HEK293T (cell line): ENCODE results near the gene CIB2.

Source experiments
- CTCF ChIA-PET: fragments of 350-600 bp; formaldehyde crosslinking; extraction: SDS; loops from one replicate; lab custom pipeline; 2021; ENCODE audit warnings: antibody characterized with exemption, inconsistent platforms; lab: Yijun Ruan, JAX
- POLR2A ChIA-PET: fragments of 350-600 bp; formaldehyde crosslinking; extraction: SDS; loops from one replicate; lab custom pipeline; 2020; ENCODE audit warnings: antibody characterized with exemption, inconsistent platforms; lab: Yijun Ruan, JAX
- DNase-seq: peaks from one replicate; pipeline ENCODE4 v3.0.0; 2012; ENCODE audit warnings: mixed read lengths; ENCODE audit errors: extremely low spot score
- ARNT ChIP-seq: fragments of 450-650 bp; IDR thresholded peaks from 2 replicates; pipeline ENCODE4 v1.6.1; 2017; ENCODE audit warnings: mild to moderate bottlenecking
- BHLHE40 ChIP-seq: fragments of 450-650 bp; IDR thresholded peaks from 2 replicates; pipeline ENCODE4 v1.6.1; 2016; ENCODE audit warnings: mild to moderate bottlenecking, moderate library complexity, borderline replicate concordance
- CTBP1 ChIP-seq: fragments of 450-650 bp; IDR thresholded peaks from 2 replicates; pipeline ENCODE4 v1.6.1; 2016; ENCODE audit warnings: borderline replicate concordance
- ELF4 ChIP-seq: fragments of 450-650 bp; IDR thresholded peaks from 2 replicates; pipeline ENCODE4 v1.6.1; 2017; ENCODE audit warnings: antibody characterized with exemption
- FOXA1 ChIP-seq: fragments of 450-650 bp; IDR thresholded peaks from 2 replicates; pipeline ENCODE4 v1.6.1; 2016; ENCODE audit warnings: mild to moderate bottlenecking
- FOXK2 ChIP-seq: fragments of 450-650 bp; IDR thresholded peaks from 2 replicates; pipeline ENCODE4 v1.6.1; 2016; ENCODE audit warnings: mild to moderate bottlenecking
- FOXM1 ChIP-seq: fragments of 450-650 bp; IDR thresholded peaks from 2 replicates; pipeline ENCODE4 v1.6.1; 2017; ENCODE audit warnings: mild to moderate bottlenecking, borderline replicate concordance
- HDGF ChIP-seq: fragments of 450-650 bp; IDR thresholded peaks from 2 replicates; pipeline ENCODE4 v1.6.1; 2017; ENCODE audit warnings: antibody characterized with exemption, borderline replicate concordance
- L3MBTL2 ChIP-seq: fragments of 450-650 bp; conservative IDR thresholded peaks from 2 replicates; pipeline ENCODE4 v1.6.1; 2016; ENCODE audit warnings: mild to moderate bottlenecking
- LEF1 ChIP-seq: fragments of 450-650 bp; IDR thresholded peaks from 2 replicates; pipeline ENCODE4 v1.6.1; 2017; ENCODE audit warnings: mild to moderate bottlenecking, borderline replicate concordance
- NFRKB ChIP-seq: fragments of 450-650 bp; IDR thresholded peaks from 2 replicates; pipeline ENCODE4 v1.6.1; 2016; ENCODE audit warnings: mild to moderate bottlenecking, moderate library complexity
- SP1 ChIP-seq: fragments of 450-650 bp; IDR thresholded peaks from 2 replicates; pipeline ENCODE4 v1.6.1; 2017
- SUZ12 ChIP-seq: fragments of 450-650 bp; IDR thresholded peaks from 2 replicates; pipeline ENCODE4 v1.6.1; 2016; ENCODE audit warnings: mild to moderate bottlenecking
- TARDBP ChIP-seq: fragments of 450-650 bp; IDR thresholded peaks from 2 replicates; pipeline ENCODE4 v1.6.1; 2016
- ZNF384 ChIP-seq: fragments of 450-650 bp; IDR thresholded peaks from 2 replicates; pipeline ENCODE4 v1.6.1; 2016
- TF ChIP-seq, protein P1 (sequence below): fragments of 450-650 bp; IDR thresholded peaks from 2 replicates; pipeline ENCODE4 v1.6.1; 2016

The CIB2 gene

GRCh38 chr15:78105476-78106241 lies 25.6 kb downstream of the CIB2 start:
- ChIA-PET POLR2A (no interaction called here), CTCF (interaction anchor here (3.9 kb wide), 1 partner anchor 106 kb away, joined by 42 read pairs; no protein-coding TSS in a partner anchor)
- no peak for TF ChIP-seq FOXA1
- no peak for TF ChIP-seq CTBP1
- TF ChIP-seq FOXK2: no peak
- no peak for TF ChIP-seq TARDBP
- TF ChIP-seq, protein P1, sequence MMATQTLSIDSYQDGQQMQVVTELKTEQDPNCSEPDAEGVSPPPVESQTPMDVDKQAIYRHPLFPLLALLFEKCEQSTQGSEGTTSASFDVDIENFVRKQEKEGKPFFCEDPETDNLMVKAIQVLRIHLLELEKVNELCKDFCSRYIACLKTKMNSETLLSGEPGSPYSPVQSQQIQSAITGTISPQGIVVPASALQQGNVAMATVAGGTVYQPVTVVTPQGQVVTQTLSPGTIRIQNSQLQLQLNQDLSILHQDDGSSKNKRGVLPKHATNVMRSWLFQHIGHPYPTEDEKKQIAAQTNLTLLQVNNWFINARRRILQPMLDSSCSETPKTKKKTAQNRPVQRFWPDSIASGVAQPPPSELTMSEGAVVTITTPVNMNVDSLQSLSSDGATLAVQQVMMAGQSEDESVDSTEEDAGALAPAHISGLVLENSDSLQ: no peak
- no peak for TF ChIP-seq L3MBTL2
- TF ChIP-seq ZNF384: no peak
- TF ChIP-seq ELF4: no peak
- TF ChIP-seq ARNT: no peak
- TF ChIP-seq NFRKB: no peak
- no peak for TF ChIP-seq HDGF
- no peak for TF ChIP-seq BHLHE40
- no peak for TF ChIP-seq FOXM1
- TF ChIP-seq SUZ12: no peak
- no peak for TF ChIP-seq SP1
- no peak for TF ChIP-seq LEF1

DNA sequence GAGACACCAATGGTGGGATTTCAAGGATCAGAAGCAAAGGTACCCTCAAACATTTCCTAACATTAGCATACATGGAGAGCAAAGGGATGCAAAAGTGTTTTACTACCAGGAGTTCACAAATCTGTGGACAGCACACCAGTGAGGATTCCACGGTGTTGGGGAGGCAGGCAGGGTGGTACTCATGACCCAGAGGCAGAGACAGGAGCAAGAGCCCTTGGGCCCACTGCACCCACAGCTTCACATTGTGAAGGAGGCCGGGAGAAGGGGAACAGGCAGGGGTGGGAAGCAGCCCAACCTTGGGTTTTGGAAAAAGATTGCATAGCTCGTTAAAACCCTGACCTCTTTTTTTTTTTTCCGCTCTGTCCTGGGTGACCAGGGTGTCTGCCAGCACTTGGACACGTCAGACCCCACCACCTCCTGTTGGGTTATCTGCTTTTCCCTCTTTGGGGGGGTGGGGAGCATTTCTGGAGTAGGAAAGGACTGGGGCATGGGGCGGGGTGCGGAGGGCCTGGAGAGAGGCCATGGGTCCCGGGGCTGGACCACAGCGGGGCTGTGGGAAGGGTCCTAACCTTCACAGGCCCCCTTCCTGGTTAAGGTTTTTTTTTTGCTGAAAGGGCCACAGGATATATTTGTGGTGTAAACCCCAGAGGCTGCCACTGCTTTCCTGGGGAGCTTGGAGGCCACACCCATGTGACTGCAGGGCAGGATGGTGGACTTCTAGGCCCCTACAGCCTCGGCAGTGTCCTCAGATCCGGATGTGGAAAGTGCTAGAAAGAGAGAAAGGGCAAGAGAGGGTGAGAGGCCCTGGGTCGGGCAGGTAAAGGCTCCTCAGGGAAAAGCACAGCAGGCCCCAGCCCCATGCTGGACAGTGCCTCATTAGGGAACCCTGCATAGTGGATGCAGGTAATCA lies 26.4 kb downstream of the CIB2 start:
- no peak for DNase-seq
- ChIA-PET CTCF (interaction anchor here (0.5 kb wide), 1 partner anchor 76 kb away, joined by 4 read pairs; no protein-coding TSS in a partner anchor), POLR2A (no interaction called here)
- TF ChIP-seq BHLHE40: no peak
- TF ChIP-seq TARDBP: no peak

More at GRCh38 chr15:78105476-78106241, 25.6 kb downstream of the CIB2 start:
- no peak for DNase-seq

DNA sequence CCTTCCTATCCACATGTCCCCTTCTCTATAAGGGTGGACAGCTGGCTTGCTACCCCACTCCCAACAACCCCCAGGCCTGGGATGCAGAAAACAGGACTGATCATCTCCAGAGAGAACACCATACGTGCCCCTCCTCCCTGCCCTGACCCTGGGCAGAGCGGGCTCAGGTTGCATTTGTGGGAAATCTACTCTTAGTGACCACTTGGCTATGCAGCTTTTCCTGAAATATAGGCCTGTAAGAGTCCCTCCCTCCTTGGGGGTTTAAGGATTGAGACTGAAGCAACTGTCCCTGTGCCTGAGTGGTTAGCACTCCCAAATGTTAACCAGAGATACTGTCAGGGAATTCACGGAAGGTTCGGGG lies 27.1 kb downstream of the CIB2 start:
- TF ChIP-seq SP1: no peak
- TF ChIP-seq BHLHE40: no peak
- no peak for TF ChIP-seq ELF4
- TF ChIP-seq L3MBTL2: no peak
- TF ChIP-seq NFRKB: no peak
- TF ChIP-seq ZNF384: no peak
- TF ChIP-seq FOXM1: no peak
- TF ChIP-seq HDGF: no peak
- no peak for TF ChIP-seq ARNT
- no peak for TF ChIP-seq LEF1
- TF ChIP-seq FOXK2: no peak
- no peak for TF ChIP-seq FOXA1
- TF ChIP-seq CTBP1: no peak
- TF ChIP-seq, protein P1: no peak
- ChIA-PET CTCF (interaction anchor here (0.5 to 1.1 kb wide), 2 partner anchors 22 to 77 kb away, joined by 4 read pairs; no protein-coding TSS in a partner anchor), POLR2A (no interaction called here)
- DNase-seq: no peak

GRCh38 chr15:78103406-78104118 lies 27.7 kb downstream of the CIB2 start:
- CTCF ChIA-PET: interaction anchor here (0.6 to 1.1 kb wide), 2 partner anchors 22 to 92 kb away, joined by 3 to 4 read pairs; no protein-coding TSS in a partner anchor
- no peak for DNase-seq
- TF ChIP-seq, protein P1: no peak
- TF ChIP-seq TARDBP: no peak
- no peak for TF ChIP-seq FOXM1
- no peak for TF ChIP-seq FOXK2
- TF ChIP-seq NFRKB: no peak
- TF ChIP-seq SUZ12: no peak
- TF ChIP-seq CTBP1: no peak
- no peak for TF ChIP-seq SP1
- TF ChIP-seq ELF4: no peak
- no peak for TF ChIP-seq HDGF
- no peak for TF ChIP-seq BHLHE40
- TF ChIP-seq FOXA1: no peak
- no peak for TF ChIP-seq ARNT
- TF ChIP-seq LEF1: no peak
- no peak for TF ChIP-seq L3MBTL2
- TF ChIP-seq ZNF384: no peak
- POLR2A ChIA-PET: no interaction called here

DNA sequence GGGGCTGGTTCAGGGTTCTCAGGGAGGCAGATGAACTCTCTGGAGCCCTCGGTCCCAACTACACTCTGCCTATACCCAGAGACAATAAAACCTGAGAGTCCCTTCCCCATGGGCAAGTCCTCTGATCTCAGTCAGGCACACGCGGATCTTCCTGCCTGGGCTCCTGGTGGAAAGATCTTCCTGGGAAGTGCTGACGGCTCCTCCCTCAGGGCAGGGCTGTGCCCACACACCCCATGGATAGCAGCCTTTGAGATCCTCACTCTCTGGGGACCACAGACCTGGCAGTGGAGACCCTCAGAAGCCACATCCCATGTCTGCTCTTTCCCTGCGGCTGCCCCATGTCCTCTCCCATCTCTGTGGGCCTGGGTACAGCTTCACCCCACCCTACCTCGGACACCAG lies 28.5 kb downstream of the CIB2 start:
- TF ChIP-seq HDGF: no peak
- no peak for TF ChIP-seq ELF4
- no peak for TF ChIP-seq NFRKB
- no peak for TF ChIP-seq SP1
- TF ChIP-seq FOXK2: no peak
- TF ChIP-seq, protein P1: no peak
- TF ChIP-seq ARNT: no peak
- TF ChIP-seq BHLHE40: no peak
- POLR2A ChIA-PET: no interaction called here
- no peak for DNase-seq
- CTCF ChIA-PET: interaction anchor here (1.1 kb wide), 1 partner anchor 21 kb away, joined by 4 read pairs; no protein-coding TSS in a partner anchor
